Measurements from ENCODE around the gene EDN2.

Gene EDN2

DNA sequence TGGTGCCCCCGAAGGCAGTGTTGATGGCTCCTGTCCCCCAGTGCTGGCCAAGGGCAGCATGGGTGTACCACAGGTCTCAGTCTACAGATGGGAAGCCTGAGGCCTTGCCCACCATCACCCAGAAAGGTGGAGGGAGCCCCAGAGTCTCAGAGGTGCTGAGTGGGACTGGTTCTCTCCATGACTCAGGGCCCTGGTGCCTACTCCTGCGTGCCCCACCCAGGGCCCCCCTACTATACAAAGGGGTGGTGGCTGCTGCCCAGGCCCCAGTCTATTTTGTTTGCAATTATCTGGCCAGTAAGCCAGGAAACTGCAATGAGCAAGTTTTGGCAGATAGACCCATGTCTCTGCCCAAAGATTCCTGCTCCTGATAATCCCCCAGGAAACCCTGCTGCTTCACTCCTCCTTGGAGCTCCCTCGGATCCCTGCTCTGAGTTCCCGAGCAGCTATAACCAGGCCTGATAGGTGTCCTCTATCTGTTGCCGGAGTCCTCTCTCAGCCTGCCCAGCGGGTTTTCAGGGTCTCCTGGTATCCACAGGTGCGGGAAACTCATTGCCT is 41.7 kb downstream of the EDN2 start:
- TF ChIP-seq, protein P1, sequence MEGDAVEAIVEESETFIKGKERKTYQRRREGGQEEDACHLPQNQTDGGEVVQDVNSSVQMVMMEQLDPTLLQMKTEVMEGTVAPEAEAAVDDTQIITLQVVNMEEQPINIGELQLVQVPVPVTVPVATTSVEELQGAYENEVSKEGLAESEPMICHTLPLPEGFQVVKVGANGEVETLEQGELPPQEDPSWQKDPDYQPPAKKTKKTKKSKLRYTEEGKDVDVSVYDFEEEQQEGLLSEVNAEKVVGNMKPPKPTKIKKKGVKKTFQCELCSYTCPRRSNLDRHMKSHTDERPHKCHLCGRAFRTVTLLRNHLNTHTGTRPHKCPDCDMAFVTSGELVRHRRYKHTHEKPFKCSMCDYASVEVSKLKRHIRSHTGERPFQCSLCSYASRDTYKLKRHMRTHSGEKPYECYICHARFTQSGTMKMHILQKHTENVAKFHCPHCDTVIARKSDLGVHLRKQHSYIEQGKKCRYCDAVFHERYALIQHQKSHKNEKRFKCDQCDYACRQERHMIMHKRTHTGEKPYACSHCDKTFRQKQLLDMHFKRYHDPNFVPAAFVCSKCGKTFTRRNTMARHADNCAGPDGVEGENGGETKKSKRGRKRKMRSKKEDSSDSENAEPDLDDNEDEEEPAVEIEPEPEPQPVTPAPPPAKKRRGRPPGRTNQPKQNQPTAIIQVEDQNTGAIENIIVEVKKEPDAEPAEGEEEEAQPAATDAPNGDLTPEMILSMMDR (IDR thresholded peaks at IDR 0.05; ENCODE audit: control extremely low read depth, extremely low read depth, low read depth, missing control alignments): no peak
- no peak for DNase-seq (ENCODE audit: extremely low spot score)
- ChIA-PET CTCF (interaction anchor here (1.3 to 2.0 kb wide), 3 partner anchors 9 to 128 kb away, joined by 3 to 7 read pairs (median 3); no protein-coding TSS in a partner anchor), POLR2A (no interaction called here)

DNA sequence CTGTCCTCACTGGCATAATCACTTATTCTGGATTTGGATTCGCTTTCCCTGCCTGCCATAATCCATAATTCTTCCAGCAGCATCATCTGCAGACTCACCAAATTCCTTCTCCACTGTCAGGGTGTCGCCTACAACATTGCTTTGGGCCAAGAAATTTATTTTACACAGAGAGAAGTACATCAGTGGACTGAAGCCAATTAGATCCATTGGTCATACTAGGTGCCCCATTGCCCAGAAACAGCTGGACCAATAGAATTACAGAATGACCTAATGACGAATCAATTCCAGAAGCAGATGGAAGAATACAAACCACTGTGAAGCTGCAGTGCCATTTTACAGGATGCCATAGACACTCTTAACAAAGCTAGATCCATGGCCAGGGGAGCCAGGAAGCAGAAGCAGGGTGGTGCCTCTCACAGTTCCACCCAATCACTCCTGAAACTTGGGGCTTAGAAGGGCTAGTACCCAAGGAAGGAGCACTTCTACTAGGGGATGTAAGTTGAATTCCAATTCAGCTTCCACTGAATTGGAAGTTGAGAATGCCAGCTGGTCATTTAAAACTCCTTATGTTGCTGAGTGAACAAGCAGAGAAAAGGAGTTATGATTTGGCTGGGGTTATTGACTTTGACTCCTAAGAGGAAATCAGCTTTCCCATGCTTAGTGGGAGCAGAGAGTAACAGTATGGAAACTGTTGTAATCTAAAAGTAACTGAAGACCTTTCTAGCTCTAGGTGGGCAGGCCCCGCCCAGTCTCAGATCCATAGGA is 44.0 kb downstream of the EDN2 start:
- POLR2A ChIA-PET: no interaction called here
- TF ChIP-seq, protein P1 (IDR thresholded peaks at IDR 0.05; ENCODE audit: control extremely low read depth, extremely low read depth, low read depth, missing control alignments): no peak
- no peak for DNase-seq (ENCODE audit: extremely low spot score)
- CTCF ChIA-PET: interaction anchor here (0.8 kb wide), 1 partner anchor 12 kb away, joined by 3 read pairs; no protein-coding TSS in a partner anchor

DNA sequence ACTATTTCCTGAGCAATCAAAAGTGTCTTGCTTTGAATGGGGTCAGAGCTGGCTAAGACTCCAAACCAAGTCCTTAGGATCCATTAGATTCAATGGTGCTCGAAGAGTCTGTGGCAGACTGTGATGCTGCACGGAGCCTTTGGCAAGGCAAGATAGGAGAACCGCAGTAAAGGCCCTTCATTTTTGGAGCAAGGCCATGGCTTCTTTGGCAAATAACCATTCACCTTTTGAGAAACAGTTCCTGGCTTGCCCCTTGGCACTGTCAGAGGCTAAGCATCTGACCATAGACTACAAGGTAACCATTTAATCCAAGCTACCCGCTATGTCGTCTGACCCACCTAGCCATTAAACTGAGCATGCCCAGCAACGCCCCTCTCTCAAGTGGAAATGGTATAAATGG is 45.2 kb downstream of the EDN2 start:
- TF ChIP-seq, protein P1 (IDR thresholded peaks at IDR 0.05; ENCODE audit: control extremely low read depth, extremely low read depth, low read depth, missing control alignments): no peak
- POLR2A ChIA-PET: no interaction called here
- DNase-seq (ENCODE audit: extremely low spot score): no peak
- CTCF ChIA-PET: no interaction called here

DNA sequence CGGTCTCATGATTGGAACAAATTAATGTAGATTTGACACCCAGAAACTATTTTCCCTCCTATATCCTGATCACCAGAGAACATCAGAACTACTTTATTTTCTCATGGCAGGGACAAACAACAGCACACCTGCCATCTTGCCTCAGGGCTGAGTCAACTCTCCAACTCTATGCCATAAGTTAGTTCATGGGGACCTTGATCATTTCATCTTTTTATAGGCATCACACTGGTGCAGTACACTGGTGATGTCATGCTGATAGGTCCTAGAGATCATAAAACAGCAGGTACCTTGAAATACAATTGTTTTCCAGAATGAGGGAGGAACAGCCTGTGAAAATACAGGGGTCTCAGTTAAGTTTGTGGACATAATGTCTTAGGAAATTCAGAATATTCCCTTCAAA is 45.8 kb downstream of the EDN2 start:
- CTCF ChIA-PET: no interaction called here
- POLR2A ChIA-PET: no interaction called here
- TF ChIP-seq, protein P1 (IDR thresholded peaks at IDR 0.05; ENCODE audit: control extremely low read depth, extremely low read depth, low read depth, missing control alignments): no peak
- DNase-seq (ENCODE audit: extremely low spot score): no peak

DNA sequence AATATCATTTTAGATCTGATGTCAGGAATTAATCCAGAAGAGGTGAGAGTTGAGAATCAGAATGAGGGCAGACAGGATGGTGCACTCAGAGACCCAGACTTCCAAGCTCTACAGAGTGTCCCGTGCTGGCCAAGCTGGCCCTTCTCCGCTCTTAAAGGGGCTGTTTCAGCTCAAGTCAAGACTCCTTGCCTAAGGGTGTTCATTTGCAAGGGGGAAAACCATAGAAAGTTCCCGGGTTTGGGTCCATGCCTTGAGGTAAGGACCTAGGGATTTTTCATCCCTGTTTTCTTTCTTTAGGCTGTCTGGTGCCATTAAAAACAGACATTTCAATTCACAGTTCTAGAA is 47.5 kb downstream of the EDN2 start:
- TF ChIP-seq, protein P1 (IDR thresholded peaks at IDR 0.05; ENCODE audit: control extremely low read depth, extremely low read depth, low read depth, missing control alignments): no peak
- POLR2A ChIA-PET: no interaction called here
- no peak for DNase-seq (ENCODE audit: extremely low spot score)
- CTCF ChIA-PET: interaction anchor here (1.3 to 7.1 kb wide), 2 partner anchors 18 to 170 kb away, joined by 3 to 72 read pairs; no protein-coding TSS in a partner anchor

DNA sequence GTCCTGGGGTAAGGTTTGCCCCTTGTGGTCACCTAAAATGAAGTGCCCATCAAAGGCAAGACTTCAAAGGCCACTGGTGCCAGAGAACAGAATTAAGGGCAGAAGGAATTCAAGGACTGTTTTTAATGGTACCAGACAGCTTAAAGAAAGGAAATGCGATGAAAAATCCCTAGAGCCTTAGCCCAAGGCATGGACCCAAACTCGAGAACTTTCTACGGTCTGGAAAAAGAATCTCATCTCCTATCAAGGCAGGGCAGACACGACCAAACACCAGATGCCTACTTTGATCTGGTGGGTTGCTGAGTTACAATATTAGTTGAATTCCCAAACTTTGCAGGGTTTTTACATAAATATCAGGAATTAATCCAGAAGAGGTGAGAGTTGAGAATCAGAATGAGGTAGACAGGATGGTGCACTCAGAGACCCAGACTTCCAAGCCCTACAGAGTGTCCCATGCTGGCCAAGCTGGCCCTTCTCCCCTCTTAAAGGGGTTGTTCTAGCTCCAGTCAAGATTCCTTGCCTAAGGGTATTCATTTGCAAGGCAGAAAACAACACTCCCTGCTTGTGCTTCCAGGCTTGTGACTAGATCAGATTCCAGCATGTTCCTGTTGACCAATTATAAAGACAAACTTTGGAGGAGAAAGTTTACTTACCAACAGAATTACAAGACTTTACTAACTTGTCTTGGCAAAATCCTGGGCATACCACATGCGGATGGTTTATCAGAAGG is 48.0 kb downstream of the EDN2 start:
- CTCF ChIA-PET: interaction anchor here (7.1 to 7.2 kb wide), 2 partner anchors 17 to 154 kb away, joined by 61 to 72 read pairs; no protein-coding TSS in a partner anchor
- POLR2A ChIA-PET: no interaction called here
- DNase-seq (ENCODE audit: extremely low spot score): no peak
- TF ChIP-seq, protein P1 (IDR thresholded peaks at IDR 0.05; ENCODE audit: control extremely low read depth, extremely low read depth, low read depth, missing control alignments): no peak
